NCI-H2196 (cell line): Measurements from ENCODE around the gene TMEM88.
A peak's percentile ranks its signal among the peaks of the same experiment; 100 is the strongest.

ENCODE experiments used
- DNase-seq: peaks from one replicate; lab custom pipeline; 2025; ENCODE audit not compliant: unreplicated experiment; lab: John Stamatoyannopoulos, UW

The TMEM88 gene

DNA sequence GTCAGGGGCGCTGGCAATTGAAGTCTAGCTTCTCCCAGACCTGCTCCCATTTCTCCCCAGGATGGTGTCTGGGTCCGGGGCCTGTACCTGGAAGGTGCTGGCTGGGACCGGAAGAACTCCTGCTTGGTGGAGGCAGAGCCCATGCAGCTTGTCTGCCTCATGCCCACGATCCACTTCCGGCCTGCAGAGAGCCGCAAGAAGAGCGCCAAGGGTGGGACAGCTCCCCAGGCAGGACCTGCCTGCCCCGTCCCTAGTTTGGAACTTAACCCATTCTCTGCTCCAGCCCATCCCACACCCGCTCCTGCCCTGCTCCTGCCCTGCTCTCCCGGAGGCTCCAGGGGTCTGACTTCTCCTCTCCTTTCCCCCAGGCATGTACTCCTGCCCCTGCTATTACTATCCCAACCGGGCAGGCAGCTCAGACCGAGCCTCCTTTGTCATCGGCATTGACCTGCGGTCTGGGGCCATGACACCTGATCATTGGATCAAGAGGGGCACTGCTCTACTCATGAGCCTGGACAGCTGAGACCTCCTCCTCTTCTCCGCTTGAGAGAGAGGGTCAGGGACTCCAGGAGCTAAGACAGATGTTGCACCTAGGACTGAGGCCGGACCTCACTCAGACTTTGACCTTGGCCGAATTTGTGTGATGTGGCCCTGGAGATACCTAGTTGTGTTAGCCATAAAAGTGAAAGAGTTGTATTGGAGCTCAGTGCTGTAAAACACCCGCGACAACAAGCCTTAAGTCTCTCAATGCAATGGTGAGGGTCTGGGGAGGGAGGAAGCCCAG lies 21.7 kb upstream of the TMEM88 start:
- no peak for DNase-seq

DNA sequence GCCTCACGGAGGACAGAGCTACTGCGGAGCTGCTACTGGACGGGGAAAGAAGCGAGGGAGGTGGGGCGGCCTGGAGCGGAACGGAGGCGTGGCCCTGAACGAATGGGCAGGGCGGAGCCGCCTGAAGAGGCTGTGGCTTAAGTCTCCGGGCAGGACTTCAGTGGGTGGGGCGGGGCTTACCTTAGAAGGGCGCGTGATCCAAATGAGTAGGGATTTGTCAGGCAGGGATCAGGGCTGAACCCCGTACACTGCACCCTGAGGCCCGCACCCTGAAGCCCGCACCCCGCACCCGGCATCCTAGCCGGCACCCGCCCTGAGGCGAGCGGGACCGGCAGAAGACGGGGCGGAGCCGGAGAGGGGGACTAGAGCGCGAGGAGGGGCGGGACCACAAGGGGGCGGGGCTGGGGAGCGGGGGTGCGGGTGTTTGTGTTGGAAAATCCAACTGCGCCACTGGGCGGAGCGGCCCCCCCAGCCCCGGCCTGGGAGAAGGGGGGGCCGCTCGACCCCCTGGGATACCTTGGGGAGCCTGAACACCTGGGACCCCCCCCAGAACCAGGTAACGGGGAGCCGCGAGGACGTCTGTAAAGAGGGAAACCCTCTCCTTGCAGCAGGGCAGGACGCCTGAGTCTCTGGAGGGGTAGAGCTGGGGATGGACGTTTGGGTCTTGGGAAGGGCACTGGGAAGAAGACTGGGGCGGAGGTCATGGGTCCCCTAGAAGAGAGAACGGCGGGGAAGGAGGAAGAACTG lies 20.9 kb upstream of the TMEM88 start, which contains the start of gene KDM6B:
Gene KDM6B (plus strand): TSS at position 423 of the 747 bp plus-strand sequence. CDS start 11,338 bp downstream, outside the sequence.
- peak; percentile 73 for DNase-seq

DNA sequence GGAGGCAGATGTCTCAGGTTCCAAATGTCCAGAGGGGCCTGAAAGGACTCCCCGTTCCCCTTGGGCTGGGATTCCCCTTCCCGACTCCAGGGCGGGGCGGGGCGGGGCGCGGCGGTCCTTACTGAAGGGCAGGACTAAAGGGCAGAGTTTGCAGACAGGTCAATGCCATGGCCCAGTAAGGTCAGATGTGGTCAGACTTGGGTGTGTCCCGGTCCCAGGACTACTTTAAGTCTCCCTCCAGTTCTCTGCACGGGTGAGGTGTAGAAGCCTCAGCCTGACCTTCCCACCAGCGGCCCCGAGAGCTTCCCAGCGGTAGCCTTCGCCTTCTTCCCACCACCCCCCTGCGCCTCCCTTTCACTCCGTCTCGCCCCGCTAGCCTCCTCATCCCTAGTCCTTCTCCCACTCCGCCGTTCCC lies 20.3 kb upstream of the TMEM88 start:
- DNase-seq: no peak

DNA sequence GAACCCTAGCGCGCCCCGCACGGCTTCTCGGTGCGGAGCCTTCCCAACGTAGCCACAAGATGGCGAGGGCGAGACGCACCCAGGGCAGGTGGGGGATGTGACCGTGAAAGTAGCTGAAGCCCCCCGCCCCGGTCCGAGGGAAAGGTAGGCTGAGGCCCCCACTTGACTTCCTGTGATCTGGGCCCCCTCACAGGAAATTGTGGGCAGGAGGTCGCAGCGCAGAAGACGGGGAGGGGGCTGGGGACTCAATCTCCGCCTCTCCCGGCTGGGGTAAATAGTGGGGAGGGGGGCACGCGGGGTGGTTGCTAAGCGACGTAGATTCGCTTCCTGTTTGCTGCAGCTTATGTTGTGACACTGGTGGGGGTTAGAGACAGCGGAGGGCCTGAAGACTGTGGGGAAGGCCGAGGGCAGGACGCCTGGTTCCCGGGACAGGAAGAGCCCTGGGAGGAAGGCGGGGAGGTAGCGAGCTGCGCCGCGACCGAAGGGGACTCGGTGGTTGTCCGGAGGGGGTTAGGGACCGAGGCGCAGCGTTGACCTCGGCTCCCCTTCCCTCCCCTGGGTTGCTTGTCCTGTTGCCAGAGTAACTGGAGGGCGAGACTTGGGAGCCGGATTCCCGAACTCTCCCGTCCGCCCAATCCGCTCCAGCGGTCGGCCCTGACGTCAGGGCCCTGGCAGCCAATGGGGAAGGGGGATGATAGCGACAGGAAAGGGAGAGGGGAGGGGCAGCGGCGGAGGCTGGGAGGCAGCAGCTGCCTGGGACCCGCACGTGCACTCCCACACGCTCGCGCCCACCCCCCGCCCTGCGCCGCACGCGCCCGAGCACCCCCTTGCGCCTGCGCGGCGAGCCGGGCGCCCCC lies 19.7 kb upstream of the TMEM88 start:
- DNase-seq: peak; percentile 91

DNA sequence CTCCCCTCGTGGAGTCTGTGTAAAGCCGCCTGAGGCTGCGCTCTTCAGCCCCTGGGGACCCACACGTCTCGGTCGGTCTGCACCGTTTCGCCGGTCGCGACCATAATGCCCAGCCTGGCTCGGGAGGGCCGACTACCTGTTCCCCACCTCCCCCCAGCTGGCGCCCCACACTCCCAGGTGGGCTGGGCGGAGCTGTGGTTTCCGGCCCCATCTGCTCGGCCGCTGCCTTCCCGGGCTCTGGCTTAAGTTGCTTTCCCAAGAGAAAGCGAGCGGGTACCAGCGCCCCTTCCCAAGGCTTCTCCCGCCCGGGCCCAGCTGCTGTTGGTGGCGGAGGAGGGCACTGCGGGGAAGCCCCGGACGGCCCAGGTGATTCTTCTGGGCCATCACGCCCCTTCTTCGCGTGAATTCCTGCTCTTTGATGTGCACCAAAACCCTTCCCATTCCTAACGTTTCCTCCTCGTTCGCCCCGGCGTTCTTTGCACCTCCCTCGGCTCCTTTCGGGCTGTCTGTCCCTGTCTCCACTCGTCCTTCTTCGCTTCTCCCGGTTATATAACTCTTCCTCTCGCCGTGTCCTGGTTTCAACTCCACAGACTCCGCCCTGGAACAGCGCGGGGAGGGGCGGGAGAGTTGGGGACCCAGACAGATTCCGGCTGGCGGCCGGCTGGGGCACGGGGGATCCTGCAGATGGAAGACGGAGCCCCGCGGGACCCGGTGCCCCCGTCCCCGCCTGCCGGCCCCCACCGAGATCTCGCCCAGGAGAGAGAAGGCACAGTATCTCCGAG lies 18.9 kb upstream of the TMEM88 start:
- peak; percentile 42 for DNase-seq

DNA sequence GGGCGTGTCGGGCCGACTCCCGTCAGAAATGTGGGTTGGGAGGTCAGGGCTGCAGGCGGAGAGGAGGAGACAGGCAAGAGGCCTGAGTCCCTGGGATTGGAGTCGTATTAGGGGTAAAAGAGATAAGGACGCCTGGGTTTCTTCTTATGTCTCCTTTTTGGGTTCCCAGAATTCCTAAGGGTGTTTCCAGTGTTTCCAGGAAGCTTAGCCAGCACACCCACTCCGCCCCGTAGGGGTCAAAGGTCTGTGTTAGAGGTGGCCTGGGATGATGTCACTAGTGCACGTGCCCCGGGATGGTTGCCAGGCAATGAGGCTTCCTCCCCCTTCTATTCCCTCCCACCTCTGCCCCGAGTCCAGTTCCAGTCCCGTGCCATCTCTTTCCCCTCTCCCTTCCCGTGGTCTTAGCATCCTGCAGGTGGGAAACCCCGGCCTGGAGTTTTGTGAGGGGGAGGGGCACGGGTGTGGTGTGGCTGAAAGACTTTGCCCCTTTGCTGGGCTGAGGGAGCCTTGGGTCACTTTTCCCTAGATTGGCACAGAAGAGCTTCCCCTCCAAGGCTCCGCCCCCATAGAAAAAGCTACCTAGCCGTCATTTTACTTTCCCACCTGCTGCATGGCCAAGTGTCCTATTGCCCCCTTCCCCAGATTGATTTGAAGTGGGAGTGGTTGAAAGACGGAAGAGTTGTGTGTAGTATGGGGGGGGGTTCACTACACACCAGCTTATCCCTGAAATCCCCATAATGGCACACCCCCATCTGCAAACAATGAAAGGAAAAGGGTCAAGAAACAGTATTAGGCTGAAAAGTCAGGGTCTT lies 18.1 kb upstream of the TMEM88 start:
- DNase-seq: peak; percentile 91

DNA sequence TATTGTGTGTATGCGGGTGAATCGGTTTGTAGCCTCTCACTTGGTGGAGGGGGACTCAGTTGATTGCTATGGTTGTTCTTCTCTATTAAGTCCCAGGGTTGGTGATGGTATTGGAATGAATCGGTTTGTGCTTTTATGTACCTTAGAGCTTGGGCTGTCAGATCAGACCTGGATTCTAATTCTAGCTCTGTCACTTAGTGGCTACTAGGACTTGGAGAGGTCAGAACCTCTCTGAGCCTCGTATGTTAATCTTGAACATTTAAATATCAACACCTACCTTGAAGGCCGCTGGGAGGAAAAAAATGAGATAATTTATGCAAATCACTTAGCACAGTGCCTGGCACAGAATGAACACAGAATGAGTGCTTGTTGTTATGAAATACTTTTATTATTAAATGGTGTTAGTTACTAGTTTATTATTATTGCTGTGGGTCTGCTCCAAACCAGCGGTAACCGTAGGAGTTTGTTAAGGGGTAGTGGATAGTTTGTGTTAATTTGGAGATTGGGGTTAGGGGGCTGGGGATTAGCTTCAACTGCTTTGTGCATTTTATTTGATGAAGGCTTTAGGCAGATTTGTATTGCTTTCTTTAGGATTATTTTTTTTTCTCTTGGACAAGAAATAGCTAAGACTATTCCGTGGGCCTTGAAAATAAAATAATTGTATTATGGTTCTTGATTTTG lies 17.3 kb upstream of the TMEM88 start:
- DNase-seq: no peak

DNA sequence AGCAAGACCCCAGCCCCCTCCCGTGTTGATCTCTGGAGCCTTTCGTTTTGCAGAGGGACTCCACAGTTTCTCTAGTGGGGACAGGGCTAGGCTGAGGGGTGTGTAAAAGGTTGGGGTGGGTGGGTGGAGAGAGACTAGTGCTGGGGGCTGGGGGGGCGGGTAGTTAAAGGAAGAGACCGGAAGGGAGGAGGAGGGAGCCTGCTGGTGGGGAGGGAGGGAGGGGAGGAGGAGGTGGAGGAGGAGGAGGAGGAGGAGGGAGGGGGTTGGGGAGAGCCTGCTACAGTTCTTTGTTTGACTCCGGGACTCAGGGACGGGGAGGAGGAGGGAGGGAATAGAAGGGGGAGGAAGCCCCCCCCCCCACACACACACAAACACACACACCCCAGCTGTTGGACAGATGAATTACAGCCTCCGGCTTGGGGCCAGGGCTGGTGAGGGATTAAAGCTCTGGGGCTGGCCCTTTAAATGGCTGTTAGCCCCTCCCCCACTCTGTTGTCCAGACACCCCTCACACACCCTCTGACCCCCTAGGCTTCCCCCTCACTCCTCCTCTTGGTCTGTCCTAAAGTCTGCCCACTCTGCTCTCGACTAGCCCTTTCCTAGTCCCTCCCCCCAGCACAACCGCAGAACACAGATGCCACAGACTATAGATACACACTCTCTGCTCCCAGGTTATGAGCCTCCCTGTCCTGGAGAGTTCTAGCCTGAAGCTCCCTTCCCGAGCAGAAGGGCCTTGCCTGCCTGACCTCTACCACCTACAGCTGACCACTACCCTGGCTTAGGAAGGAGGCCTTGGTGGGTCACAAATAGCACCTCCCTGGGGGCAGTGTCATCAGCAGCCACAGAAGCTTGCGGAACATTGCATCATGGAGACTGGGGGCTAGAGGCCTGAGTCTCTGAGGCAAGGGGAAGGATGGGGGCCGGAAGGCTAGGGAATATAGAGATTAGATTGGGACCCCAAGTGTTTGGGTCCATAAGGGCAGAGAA lies 16.5 kb upstream of the TMEM88 start:
- DNase-seq: peak; percentile 10

DNA sequence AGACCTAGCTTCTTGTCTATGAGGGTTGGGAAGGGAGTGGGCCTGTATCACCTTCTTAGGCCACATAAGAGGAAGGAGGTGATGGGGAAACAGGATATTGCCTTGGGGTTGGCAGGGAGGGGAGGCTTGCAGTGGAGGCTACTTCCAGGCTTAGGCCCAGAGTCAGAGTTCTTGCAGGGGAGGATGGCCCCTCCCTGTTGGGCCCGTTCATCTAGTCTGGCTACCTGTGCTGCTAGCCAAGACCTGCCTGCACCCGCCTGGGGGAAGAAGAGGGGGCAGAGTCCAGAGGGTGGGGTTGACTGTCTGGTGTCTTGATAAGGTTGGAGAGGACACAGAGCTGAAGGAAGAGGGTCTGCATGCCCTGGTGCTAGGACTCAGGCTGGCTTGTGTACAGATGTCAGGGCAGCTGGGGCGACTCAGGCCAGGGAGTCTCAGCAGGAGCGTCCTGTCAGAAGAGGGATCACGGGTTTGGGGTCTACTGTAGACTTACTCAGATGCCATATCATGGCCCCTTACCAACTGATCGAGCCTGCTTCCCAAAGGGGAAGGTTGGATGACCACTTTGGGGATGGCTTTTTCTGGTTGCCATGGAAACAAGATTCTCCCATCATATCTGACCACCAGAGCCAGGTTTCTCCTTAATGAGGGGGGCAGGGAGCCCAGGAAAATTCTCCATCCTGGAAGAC lies 15.5 kb upstream of the TMEM88 start:
- no peak for DNase-seq

DNA sequence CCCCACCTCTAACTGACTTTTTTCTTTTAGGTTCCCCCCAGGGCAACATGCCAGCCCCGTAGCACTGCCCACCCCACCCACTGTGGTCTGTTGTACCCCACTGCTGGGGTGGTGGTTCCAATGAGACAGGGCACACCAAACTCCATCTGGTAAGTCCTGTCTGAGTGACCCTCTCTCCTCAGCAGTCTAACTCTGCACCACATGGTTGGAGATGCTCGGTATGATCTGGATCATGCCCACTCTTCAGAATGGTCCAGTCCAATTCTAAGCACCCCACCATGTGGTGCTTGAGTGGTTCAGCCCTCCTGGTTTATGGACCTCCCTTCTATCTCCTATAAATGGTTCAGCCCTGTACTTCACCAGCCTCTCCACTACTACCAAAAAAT lies 15.0 kb upstream of the TMEM88 start:
- DNase-seq: no peak

DNA sequence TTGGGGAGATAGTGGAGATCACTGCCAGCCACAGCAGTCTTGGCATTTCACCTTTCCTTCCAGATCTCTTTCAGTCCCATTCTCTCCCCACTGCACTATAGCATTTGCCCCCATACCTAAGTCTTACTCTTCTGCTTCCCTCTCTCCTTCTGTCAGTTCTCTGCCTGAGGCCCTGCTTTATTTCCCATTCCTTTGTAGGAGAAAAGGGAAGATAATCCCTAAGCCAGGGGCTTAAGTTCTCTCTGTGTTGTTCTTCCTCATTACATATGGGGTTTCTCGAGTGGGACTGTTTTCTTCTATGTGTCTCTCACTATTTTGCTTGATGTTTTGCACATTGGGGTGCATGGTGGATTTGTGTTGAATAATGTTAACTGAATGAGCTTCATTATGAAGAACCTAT lies 14.4 kb upstream of the TMEM88 start:
- DNase-seq: no peak

DNA sequence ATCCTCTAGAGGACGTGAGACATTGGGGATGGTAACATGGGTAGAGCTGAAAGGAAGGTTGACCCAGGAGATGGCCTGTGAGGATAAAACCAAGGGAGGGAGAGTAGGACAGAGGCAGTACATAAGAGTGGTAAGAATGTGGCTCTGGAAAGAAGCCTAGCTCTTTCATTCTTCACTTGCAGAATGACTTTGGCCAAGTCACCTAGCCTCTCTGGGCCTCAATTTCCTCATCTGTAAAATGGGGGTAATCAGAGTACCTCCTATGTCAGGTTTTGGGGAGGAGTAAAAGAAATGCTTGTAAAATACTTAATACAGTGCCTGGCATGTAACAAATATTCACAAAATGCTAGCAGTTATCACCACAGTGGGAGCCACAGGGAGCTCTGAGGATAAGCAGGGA lies 14.0 kb upstream of the TMEM88 start:
- no peak for DNase-seq

DNA sequence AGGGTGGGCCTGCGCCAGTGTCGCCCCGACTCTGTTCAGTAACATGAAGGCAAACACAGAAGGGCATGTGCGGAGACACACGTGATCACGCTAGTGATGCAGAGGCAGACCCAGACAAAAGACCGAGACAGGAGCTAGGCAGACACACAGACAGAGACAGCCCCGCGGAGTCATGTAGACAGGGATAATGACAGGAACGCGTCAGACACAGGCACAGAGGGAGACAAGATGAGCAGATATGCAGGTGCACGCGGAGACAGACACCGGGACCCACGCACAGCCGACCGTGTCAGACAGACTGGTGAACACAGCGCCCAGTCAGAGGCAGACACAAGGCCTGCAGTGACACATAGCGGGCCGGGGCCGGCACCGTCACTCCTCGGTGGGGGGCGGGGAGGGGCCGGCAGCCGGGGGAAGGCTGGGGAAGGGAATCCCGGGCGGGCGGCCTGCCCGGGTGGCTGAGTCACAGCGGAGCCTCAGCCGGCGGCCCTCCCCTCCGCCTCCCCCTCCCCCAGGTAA lies 13.4 kb upstream of the TMEM88 start:
- DNase-seq: peak; percentile 41

DNA sequence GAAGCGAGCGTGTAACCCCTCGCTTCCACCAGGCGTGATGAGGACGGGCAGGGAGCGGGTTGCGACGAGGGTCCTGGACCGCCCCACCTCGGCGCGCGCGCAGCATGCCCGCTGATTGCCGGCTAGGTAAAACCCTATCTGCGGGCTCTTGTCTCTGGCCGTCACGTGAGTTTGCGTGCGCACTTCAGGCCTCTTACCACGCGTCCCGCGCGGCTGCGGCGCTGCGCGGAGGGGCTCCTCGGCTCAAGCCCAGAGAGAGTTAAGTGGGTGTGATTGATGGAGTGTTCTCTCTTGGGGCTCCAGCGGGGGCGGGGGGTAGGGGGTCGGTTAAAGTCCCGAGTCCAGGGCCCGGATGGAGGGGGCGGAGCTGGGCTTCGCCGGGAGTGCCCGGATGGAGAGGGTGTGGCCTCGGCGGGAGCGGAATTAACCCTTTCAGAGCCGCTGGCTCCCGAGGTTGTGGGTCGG lies 12.9 kb upstream of the TMEM88 start:
- peak; percentile 72 for DNase-seq

DNA sequence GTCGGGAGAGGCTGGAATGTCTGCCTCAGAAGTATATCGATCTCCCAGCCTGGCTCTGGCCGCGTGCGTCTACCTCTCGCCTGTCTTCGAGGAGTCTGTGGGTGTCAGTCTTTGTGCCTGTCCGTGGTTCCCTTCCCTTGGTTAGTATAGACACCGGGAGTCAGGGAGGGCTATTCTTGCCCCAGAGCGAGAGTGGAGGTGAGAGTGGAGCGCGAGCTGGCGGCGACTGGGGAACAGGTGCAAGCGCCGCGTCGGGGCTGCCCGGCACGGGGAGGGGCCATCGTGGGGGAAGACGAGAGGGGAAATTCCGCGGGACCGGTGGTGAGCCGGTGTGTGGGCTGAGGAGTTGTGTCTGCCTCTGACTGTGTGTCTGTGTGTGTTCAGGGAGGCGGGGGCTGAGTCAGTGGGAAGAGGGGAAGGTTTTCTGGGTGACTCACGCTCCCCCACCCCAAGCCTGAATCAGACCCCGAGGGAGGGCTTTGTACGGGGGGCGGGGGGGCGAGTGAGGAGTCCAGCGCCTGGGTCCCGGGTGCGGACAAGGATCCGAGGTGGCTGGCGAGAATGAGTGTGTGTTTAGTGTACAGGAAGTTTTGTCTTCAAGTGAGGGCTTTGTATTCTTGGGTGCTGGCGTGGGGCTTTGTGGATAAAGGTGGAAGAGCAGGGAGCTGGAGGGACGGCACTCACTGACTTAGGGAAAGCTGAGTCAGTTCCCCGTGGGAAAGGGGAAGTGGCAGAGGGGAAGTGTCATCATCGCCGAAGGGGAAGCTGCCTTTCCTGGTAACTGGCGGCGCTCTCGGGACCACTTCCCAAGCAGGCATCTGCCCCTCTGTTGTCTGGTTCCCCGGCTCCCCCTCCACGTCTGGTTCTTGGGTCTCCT lies 12.2 kb upstream of the TMEM88 start:
- no peak for DNase-seq

DNA sequence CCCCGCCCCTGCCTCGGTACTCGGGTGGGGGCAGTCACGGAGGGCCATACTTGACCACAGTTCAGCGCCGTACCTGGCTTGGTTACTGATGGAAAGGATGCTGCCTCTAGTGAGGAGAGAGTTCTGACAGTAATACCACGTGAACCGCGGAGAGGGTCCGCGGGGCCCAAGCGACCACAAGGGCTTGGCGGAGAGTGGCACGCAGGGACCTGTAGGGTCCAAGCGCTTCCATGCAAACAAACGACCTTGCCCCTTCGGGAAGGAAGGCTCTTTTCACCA lies 11.7 kb upstream of the TMEM88 start:
- DNase-seq: no peak
